Stimulated activated CD8-positive, alpha-beta memory T cell treated with anti-CD3 and anti-CD28 coated beads, Interleukin-4, amount 100 ng/mL, for 1 hour (primary cell): ENCODE measurements around the gene MIXL1.
"Not testable (repeated sequence)": the region's sequence is repeated elsewhere in the genome, so short reads cannot be mapped to it uniquely, and the experiment has no call there.

Source experiments
- DNase-seq, 2 donors: peaks; one replicate each; pipeline ENCODE4 v3.0.0-alpha.2; 2020; ENCODE audit warnings: low read depth in 2 of 2, low spot score in 1 of 2

MIXL1 gene

DNA sequence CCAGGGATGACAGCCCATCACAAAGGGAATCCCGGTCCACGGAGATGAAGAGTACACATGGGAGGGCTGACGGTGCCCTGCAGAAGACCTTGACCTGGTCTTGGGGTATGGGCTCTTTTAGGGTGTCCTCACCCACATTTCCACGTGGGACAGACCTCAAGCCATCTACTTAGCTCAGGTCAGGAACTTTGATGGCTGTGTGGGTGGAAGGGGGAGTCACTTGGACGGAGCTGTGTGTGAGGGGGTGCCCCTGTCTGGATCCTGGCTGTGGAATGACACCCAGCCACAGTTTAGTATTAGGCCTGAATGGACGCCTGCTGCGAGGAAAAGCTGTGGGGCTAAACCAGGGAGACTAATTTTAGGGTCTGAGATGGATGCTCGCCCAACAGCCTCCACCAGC, 10.9 kb upstream of the MIXL1 start:
- no peak for DNase-seq

DNA sequence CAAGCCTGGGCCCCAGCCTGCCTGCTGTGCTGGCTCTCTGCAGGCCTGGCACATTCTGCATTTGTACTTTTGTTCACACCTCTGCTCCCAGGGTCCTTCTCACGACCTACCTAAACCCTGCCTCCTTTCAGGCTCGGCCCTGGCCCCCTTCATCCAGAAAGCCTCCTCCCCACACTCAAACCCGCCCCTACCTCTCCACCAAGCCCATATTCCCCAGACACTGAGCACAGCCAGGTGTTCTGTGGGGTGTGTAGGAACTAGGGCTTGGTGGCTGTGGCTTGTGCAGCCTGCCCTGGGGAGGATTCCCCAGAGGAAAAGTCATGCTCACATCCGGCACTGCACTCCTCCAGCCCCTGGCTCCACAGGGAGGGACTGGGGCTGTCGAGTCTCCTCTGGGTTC, 8.2 kb upstream of the MIXL1 start:
- no peak for DNase-seq

DNA sequence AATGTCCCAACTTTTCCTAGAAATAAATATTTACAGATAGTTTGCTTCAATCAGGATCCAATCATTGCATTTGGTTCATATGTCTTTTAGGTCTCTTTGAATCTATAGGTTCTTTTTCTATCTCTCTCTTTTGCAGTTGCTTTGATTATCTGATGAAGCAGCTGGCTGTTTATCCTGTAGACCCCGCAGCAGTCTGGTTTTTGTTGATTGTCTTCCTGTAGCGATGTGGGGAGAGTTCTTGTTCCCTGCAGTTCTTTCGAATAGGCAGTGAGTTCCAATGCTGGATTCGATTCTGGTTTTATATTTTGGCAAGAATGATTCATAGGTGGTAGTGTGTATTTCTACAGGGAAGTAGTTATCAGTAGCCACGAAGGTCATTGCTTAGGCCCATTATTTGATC, 7.4 kb upstream of the MIXL1 start:
- DNase-seq = no peak

DNA sequence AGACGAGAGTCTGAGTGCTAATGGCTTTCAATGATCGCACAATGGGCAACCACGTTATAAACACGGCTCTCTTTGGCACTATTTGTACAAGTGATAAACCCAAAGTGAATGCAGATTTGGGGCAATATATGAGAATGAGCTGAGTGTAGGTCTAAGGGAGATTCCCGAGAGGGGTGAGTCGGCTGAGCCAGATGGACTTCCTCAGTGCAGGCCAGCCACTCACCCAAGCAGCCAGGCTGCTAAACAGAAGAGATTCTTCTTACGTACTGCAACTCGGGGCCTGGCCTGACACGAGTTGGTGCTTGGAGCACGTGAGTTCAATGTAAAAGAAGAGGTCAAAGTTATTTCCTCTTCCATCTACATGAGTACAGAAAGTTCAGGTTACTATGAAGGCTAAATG, 6.2 kb upstream of the MIXL1 start:
- no peak for DNase-seq

DNA sequence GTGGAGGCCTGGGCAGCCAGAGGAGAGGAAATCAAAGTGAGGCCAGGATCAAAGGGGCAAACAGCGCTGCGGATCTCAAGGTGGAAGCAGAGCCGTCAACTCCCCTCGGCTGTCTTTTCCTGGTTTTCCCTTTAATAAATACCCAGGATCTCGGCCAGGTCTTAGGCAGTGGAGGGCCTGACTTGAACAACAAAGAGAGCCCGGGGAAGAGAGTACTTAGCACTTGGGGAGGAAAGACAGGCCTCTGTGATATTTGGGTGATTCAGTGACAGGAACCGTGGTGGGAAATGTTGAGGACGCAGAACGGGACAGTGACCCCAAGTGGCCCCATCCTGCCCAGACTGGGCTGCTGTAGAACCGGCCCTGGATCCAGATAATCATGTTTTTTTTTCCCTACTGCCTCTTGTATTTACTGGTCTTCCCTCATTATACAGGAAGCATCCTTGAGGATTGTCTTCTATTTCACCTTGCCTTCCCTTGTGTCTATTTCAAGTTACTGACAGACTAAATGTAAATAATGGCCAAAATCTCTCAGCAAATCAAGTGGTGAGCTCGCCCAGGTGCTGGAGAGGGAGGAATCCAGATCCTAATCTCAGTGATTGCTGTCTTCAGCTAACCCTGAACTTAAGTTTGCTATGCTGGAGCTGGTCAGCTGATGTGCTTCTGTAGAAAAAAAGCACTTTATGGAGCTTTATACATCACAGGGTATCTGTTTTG, 2.8 kb upstream of the MIXL1 start:
- no peak for DNase-seq

DNA sequence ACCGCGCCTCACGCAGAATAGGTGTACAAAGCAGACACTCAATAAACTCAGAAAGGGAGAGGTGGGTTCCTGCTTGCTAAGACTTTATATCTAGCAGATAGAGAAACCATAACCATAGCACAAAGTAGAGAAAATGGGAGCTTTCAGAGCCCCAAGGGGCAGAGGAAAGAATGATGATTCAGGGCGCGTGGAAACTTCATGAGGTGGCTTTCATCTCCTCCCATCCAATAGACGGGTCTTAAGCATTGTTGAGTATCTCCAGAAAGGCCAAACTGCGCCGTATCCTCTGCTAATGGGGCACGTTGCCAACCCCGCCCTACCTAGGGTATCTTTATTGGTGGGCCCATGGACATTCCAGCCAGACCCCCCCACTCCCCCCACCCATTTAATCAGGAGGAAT, 778 bp upstream of the MIXL1 start:
- no peak for DNase-seq

DNA sequence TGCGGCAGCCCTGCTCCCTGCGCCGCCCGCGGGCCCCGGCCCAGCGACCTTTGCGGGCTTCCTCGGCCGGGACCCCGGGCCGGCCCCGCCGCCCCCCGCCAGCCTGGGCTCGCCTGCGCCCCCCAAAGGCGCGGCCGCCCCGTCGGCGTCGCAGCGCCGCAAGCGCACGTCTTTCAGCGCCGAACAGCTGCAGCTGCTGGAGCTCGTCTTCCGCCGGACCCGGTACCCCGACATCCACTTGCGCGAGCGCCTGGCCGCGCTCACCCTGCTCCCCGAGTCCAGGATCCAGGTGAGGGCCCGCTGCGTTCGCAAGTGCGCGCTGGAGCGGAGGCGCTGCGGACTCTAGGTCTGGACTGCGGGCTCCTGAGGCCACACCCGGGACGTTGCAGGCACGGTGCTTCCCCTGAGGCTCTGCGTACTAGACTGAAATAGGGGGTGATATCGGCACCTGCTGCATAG, 351 bp downstream of the MIXL1 start:
- DNase-seq = no peak

DNA sequence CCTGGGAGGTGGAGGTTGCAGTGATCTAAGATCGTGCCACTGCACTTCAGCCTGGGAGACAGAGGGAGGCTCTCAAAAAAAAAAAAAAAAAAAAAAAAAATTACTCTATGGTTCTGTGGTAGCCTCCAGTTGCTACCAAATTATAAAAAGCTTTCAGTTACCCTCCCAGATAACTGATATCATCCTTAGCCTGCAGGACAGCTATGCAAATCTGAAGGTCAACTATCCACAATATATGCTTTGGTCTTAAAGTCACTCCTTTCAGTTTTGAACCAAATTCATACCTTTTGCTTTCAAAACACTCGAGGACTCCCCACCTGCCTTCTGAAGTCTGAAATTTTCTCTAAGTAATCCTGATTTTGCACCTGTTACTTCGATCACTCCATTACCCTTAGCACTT, 3.1 kb downstream of the MIXL1 start:
- DNase-seq = no peak

DNA sequence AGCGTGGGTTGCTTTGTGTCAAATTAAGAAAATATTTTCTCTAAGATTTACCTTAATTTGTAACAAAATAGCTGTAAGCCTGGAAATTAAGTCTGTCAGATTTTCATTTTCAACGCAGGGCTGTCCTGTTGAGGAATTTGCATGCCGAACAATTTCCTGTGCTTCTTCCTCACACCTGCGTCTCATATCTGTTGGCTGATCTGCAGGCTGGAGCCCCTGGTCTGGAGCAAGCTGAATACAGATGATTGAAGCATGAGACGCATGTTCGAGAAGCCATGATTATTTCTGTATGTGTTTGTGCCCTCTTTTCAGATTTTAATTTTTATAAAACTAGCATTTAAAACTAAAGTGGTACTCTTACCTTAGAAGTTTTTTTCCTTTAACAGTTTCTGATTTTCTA, 9.8 kb downstream of the MIXL1 start:
- DNase-seq = no peak

DNA sequence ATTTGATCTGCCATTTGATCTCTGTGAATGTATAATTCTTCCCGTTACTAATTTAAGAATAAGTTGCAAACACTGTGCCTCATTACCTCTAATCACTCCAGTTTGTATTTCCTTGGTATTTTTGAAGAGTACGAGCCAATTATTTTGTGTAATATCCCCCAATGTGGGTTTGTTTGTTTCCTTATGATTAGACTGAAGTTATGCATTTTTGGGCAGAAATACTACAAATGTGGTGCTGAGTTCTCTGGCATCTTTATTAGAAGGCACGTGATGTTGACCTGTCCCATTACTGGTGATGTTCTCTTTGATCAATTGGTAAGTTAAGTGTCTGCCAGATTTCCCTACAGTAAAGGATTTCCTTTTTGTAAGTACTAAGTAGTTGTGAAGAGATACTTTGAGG, 10.3 kb downstream of the MIXL1 start:
- DNase-seq = no peak

DNA sequence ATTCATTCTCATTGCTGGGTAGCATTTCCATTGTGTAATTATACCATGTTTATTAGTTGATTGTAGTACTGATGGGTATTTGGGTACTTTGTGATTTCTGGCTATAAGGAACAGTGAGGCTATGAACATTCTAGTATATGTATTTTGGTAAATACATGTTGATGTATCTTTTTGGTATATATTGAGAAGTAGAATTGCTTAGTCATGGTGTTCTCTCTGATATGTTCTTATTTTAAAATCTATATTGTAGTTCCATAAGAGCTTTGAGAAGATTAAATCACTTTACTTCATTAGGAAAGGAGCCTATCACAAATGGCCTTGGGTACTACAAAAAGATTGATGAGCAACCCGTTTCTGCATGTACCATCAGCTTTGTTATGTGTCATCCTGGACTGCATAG, 13.4 kb downstream of the MIXL1 start:
- DNase-seq = no peak

DNA sequence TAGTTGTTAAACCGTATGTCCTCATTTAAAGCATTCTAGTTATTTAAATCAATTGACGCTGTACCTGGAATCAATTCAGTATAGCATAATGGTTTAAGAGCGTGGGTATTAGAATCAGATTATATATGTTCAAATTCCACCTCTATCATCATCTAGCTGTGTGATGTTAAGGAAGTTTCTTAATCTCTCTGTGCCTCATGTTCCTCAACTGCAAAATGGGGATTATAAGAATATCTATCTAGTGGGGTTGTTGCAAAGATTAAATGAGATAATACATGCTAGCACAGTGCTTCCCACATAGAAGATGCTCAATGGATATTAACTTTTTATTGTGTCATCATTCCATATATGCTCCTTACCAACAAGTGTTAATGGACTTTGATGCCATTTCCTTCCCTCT, 16.0 kb downstream of the MIXL1 start:
- DNase-seq = no peak

DNA sequence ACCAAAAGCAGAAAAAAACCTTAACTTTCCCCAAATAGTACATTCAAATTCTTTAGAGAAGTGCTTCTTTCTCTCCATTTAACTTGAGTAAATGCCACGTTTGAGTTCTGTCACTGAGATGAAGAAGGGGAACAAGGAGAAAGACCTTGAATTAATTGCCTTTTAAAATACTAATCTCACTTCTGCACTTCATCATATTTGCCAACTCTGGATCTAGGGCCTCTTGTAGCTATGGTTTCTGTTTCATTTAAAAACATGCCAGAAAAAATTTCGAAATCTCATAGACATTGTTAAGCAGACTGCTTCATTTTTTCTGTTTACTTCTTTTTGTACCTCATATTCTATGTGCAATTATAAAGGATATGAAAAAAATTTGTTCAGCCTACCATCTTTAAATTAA, 24.6 kb downstream of the MIXL1 start:
- no peak for DNase-seq

DNA sequence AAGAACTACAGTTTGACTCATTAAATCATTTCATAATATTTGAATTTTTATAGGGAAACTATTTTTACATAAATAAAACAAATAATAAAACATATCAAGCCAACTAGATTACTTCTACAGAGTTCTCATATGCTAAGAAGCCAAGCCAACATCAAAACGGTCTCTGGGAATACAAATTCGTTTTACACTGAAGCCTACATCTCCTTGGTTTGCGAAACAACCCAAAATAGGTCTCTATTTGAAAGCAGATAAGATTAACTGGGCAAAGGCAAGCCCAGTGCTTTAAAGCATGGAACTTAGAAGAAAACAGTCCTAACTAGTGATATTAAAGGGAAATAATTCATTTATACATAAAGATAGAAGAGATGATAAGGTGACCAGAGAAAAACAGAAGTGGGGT, 25.3 kb downstream of the MIXL1 start:
- DNase-seq = no peak

DNA sequence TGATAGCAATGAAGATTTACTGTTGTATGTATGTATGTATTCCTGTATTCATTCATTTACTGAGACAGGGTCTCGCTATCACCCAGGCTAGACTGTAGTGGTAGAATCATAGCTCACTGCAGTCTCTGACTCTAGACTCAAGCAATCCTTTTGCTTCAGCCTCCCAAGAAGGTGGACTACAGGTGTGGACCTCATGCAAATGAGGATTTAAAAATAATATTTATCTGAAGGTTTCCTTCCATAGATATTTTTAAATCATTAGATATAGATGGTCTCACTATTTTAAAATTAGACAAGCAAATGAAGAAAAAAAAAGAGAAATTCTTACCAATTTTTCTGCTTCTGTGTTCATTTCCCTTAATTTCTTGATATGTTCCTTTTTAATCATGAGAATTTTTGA, 27.0 kb downstream of the MIXL1 start:
- no peak for DNase-seq

DNA sequence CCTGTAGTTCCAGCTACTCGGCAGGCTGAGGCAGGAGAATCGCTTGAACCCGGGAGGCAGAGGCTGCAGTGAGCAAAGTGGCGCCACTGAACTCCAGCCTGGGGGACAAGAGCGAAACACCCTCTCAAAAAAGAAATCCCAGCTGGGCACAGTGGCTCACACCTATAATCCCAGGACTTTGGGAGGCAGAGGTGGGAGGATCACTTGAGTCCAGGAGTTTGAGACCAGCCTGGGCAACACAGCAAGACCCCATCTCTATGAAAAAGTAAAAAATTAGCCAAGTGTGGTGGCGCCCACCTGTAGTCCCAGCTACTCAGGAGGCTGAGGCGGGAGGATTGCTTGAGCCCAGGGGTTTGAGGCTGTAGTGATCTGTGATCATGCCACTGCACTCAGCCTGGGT, 29.4 kb downstream of the MIXL1 start:
- not testable (repeated sequence) for DNase-seq

DNA sequence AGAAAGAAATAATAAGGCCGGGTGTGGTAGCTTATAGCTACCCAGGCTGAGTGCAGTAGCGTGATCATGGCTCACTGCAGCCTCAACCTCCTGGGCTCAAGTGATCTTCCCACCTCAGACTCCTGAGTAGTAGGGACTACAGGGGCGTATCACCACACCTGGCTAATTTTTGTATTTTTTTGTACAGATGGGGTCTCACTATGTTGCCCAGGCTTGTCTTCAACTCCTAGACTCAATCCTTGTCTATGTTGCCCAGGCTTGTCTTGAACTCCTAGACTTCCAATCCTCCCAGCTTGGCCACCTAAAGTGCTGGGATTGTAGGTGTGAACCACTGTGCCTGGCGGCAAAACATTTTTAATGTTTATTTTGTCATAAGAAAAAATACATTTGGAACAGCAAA, 30.5 kb downstream of the MIXL1 start:
- DNase-seq = no peak

DNA sequence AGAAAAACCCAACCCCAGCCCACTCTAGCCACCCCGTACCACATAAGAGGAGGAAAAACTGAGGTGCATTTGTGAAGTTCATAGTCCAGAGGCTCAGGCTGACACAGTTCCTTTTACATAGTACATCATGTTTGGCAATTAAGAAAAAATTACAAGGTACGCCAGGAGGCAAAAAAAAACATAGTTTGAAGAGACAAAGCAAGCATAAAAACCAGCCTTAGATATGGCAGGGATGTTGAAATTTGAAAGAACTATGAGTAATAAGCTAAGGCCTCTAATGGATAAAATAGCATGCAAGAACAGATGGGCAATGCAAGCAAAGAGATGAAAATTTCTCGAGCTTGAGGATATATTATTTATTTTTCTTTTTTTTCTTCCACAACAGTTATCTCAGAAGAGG, 31.9 kb downstream of the MIXL1 start:
- no peak for DNase-seq

DNA sequence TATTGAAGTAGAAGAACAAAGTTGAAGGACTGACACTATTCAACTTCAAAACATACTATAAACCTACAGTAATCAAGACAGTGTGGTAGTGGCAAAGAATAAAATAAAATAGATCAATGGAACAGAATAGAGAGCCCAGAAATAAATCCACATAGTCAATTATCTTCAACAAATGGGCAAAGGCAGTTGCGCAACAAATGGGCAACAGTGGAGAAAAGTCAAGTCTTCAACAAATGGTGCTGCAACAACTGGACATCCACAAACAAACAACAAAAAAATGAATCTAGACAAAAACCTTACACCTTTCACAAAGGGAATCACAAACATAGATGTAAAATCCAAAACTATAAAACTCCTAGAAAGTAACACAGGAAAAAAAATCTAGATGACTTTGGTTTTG, 38.4 kb downstream of the MIXL1 start:
- no peak for DNase-seq

DNA sequence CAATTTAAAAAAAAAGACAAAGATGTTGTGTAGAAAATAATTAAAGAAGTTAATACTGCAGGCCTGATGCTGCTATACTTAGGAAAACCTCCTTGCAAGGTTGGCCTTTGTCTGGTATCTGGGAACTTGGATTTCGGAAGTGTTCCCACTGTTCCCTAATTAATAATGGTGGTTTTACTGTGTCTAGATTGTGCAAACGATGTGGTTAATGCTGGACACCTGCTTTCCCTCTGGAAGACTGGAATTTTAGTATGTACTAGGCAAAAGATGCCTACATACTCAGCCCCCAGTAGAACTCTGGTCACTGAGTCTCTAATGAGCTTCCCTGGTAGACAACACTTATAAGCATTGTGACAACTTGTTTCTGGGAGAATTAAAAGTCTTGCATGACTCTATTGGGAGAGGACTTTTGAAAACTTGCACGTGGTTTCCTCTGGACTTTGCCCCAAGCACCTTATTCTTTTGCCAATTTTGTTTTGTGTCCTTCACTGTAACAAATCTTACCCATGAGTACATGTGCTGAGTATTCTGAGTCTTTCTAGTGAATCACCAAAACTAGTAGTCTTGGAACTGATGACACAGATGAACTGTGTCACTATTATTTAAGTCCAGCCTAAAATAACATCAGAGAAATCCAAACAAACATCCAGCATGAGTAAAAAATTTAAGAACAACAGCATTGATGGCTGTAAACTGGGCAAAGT, 45.1 kb downstream of the MIXL1 start:
- DNase-seq = no peak

DNA sequence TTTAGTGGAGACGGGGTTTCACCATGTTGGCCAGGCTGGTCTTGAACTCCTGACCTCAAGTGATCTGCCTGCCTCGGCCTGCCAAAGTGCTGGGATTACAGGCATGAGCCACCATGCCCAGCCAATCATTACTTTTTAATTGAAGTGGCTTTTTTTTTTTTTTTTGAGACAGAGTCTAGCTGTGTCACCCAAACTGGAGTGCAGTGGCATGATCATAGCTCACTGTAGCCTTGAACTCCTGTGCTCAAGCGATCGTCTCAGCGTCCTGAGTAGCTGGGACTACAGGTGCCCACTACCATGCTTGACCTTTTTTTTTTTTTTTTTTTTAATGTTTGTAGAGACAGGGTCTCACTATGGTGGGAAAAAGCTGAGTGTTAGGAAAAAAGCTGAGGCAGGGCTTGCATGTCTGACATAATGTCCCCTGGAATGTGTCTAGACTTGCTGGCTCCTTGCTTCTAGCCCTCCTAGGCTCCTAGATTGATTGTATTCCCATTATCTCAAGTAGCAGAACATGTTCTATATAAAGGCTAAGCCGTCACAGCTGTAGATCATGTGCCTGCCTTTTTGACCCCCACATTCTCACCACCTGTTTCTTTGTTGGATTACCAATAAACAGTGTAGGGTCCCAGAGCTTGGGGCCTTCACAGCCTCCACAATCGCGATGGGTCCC, 48.9 kb downstream of the MIXL1 start:
- DNase-seq = not testable (repeated sequence)

DNA sequence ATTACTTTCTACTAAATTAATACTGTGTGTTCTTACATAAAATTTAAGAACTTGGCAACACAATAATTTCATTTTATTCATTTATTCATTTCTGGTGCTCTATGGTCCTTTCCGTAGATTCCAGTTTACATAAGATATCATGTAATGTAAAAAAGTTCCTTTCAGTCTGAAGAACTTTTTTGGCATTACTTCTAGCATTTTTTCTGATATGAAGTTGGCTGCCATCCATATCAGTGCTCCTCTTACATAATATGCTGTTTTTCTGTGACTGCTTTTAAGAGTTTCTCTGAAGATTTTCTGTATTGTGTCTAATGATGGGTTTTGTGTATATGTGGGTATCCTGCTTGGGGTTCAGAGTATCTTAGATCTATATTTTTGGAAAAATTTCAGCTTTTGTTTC, 50.7 kb downstream of the MIXL1 start:
- no peak for DNase-seq
